Keratinocyte (primary cell): ENCODE data around the gene HTT-AS.

ENCODE experiments used
- CTCF ChIP-seq, 3 experiments: IDR thresholded peaks in 1 of 3; conservative IDR thresholded peaks in 1 of 3; optimal IDR thresholded peaks in 1 of 3; 2 replicates in 2 of 3; 3 replicates in 1 of 3; pipeline versions ENCODE3 to v1.5.1; 2011; ENCODE audit warnings: low read length in 3 of 3, mild to moderate bottlenecking in 3 of 3, moderate library complexity in 2 of 3, control low read depth in 1 of 3, inconsistent platforms in 1 of 3; ENCODE audit not compliant: insufficient read depth in 2 of 3; ENCODE audit errors: extremely low read depth in 1 of 3
- EZH2 ChIP-seq: IDR thresholded peaks from one replicate; pipeline ENCODE4 v1.6.1; 2012; ENCODE audit warnings: inconsistent platforms, mild to moderate bottlenecking, low read length, moderate library complexity

GRCh38 chr4:3017504-3017903 lies 56.8 kb downstream of the HTT-AS start:
- TF ChIP-seq CTCF (optimal IDR thresholded peaks at IDR 0.05 in 1 of 3, IDR thresholded peaks at IDR 0.05 in 1 of 3, conservative IDR thresholded peaks at IDR 0.05 in 1 of 3; ENCODE audit: extremely low read depth in 1 of 3, insufficient read depth in 2 of 3, low read length in 3 of 3) (no peak), EZH2 (no peak)
